Measurements from ENCODE around the gene RAMP2.

- TF ChIP-seq CTCF (IDR thresholded peaks at IDR 0.05) (no peak), POLR2A (IDR thresholded peaks at IDR 0.05) (no peak)
Observed at GRCh38 chr17:42750739-42751344, 10.2 kb upstream of the RAMP2 start.
